ENCODE data around the gene CD47.

CD47 gene

DNA sequence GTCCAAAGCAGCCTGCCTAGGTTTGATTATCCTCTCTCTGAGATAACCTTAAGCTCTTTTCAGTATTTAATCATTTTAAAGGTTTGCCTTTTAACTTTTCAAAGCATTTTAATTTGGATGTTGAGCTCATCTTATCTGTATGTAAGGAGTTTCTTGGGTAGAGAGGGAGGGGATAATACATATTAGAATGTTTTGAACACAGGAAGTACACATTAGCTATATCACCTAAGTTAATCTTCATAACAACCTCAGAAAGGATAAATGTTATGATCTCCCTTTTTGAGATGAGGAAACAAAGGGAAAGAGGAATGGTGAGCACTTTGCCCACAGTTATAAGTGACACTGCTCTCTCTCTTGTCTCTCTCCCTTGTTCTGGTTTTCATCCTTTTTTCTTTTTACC lies 2.2 kb upstream of the CD47 start:
- no peaks in the 10 kb centered on the region for H3K9me3 ChIP-seq (ENCODE audit: severe bottlenecking)
- H3K27ac ChIP-seq (ENCODE audit: poor library complexity, severe bottlenecking) = no peak overlapping the region
- no peak overlapping the region for H3K4me3 ChIP-seq (ENCODE audit: severe bottlenecking)
- no peaks in the 10 kb centered on the region for H3K27me3 ChIP-seq (ENCODE audit: insufficient read depth, poor library complexity, severe bottlenecking)
- ATAC-seq (ENCODE audit: low read depth) (no peak), DNase-seq (ENCODE audit: low spot score) (no peak)
- H3K4me1 ChIP-seq (ENCODE audit: insufficient read depth, poor library complexity, severe bottlenecking) = peaks cover 9% of the 10 kb centered on the region
- TF ChIP-seq, protein P1, sequence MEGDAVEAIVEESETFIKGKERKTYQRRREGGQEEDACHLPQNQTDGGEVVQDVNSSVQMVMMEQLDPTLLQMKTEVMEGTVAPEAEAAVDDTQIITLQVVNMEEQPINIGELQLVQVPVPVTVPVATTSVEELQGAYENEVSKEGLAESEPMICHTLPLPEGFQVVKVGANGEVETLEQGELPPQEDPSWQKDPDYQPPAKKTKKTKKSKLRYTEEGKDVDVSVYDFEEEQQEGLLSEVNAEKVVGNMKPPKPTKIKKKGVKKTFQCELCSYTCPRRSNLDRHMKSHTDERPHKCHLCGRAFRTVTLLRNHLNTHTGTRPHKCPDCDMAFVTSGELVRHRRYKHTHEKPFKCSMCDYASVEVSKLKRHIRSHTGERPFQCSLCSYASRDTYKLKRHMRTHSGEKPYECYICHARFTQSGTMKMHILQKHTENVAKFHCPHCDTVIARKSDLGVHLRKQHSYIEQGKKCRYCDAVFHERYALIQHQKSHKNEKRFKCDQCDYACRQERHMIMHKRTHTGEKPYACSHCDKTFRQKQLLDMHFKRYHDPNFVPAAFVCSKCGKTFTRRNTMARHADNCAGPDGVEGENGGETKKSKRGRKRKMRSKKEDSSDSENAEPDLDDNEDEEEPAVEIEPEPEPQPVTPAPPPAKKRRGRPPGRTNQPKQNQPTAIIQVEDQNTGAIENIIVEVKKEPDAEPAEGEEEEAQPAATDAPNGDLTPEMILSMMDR (IDR thresholded peaks at IDR 0.05; ENCODE audit: poor library complexity, severe bottlenecking) = no peak
- no peaks in the 10 kb centered on the region for H3K36me3 ChIP-seq (ENCODE audit: low read depth)

DNA sequence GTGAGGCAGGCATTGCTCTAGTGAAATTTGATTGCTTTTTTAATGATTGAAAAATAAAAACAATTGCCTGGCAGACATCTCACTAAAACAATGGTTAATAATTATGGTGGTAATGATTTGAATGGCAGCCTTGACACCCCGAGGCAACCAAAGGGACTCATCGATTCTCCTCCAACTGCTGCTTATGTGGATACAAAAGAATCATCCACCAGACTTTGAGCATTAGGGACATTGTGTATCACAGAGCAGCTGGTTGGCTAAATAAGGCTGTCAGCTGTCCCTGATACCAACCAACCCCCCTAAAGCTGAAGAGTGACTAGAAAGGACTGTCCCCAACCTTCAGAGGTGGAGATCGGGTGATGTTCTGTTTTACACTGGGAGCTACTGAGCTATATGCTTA lies 1.7 kb upstream of the CD47 start:
- H3K4me3 ChIP-seq (ENCODE audit: severe bottlenecking) = no peak overlapping the region
- H3K9me3 ChIP-seq (ENCODE audit: severe bottlenecking) = no peaks in the 10 kb centered on the region
- TF ChIP-seq, protein P1 (IDR thresholded peaks at IDR 0.05; ENCODE audit: poor library complexity, severe bottlenecking) = no peak
- H3K4me1 ChIP-seq (ENCODE audit: insufficient read depth, poor library complexity, severe bottlenecking) = peaks cover 9% of the 10 kb centered on the region
- H3K27ac ChIP-seq (ENCODE audit: poor library complexity, severe bottlenecking) = no peak overlapping the region
- DNase-seq (ENCODE audit: low spot score) = no peak
- H3K36me3 ChIP-seq (ENCODE audit: low read depth) = no peaks in the 10 kb centered on the region
- H3K27me3 ChIP-seq (ENCODE audit: insufficient read depth, poor library complexity, severe bottlenecking) = no peaks in the 10 kb centered on the region
- no peak for ATAC-seq (ENCODE audit: low read depth)

DNA sequence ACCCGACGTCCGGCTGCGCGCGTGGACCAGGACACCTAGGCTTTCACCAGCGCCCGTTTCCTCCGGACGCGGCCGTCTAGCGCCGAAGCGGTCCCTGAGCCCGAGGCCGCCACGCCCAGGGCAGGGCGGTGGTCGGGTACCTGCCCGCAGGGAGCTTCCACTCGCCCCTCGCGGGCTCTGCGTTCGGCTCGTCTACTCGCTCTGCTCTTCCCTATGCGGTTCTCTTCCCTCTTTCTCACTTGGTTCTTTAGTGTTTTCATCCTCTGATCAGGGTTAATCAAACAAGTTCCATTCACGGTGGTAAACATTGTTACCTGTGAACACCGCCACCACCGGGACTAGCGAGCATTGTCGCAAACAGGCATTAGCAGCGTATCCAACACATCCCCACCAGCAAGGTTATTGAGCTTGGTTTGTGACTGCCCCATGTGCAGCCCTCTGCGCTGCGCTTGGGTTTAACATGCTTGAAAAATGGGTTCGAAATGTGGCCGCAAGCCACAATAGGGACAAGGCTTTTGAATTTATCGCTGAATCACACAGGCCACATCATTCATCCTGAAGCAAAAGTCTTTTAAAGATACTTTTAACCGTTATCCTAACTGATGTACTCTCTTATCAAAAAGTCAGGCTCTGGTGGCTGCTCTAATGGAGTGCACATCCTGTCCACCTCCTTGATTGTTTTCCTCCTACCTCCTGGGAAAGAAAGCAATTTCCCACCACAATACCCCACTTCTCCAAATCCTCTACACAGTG lies 843 bp upstream of the CD47 start:
- ATAC-seq (ENCODE audit: low read depth) = no peak
- Histone ChIP-seq H3K36me3 (ENCODE audit: low read depth) (no peaks in the 10 kb centered on the region), H3K4me1 (ENCODE audit: insufficient read depth, poor library complexity, severe bottlenecking) (peaks cover 9% of the 10 kb centered on the region), H3K4me3 (ENCODE audit: severe bottlenecking) (peak overlapping the region; percentile 83), H3K9me3 (ENCODE audit: severe bottlenecking) (no peaks in the 10 kb centered on the region), H3K27ac (ENCODE audit: poor library complexity, severe bottlenecking) (peak overlapping the region; percentile 22), H3K27me3 (ENCODE audit: insufficient read depth, poor library complexity, severe bottlenecking) (no peaks in the 10 kb centered on the region)
- TF ChIP-seq, protein P1 (IDR thresholded peaks at IDR 0.05; ENCODE audit: poor library complexity, severe bottlenecking) = no peak
- DNase-seq (ENCODE audit: low spot score) = no peak

DNA sequence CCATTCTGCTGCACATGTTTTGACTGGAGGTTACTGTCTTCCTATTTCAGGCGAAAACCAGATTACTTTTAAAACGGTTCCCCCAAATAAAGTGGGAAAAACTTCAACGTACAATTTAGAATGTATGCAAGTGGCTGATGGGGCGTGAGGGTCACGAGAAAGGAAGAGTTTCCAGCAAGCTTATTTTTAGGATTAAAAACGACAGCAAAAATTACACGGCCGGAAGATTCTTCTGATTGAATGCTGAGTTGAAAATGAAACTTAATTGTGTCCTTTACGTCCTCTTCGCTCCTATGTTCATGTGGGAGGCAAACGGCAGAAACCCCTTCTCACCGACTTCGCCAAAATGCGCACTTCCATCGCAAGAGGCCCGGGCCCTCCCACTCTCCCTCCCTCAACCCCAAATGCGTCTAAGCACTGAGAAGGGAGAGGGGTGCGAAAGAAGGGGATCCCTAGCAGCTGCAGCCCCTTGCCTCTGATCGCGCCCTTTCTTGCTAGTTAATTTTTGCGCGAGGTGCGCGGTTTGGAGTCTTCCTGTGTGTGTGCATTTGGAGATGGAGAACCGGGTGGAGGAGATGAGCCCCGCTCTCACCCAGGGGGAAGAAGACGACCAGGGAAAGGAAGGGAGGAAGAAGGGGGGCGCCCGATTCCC lies 656 bp downstream of the CD47 start:
- ATAC-seq (ENCODE audit: low read depth) (peak; percentile 59), DNase-seq (ENCODE audit: low spot score) (no peak)
- no peaks in the 10 kb centered on the region for H3K9me3 ChIP-seq (ENCODE audit: severe bottlenecking)
- peak overlapping the region; percentile 22 for H3K27ac ChIP-seq (ENCODE audit: poor library complexity, severe bottlenecking)
- H3K27me3 ChIP-seq (ENCODE audit: insufficient read depth, poor library complexity, severe bottlenecking) = no peaks in the 10 kb centered on the region
- TF ChIP-seq, protein P1 (IDR thresholded peaks at IDR 0.05; ENCODE audit: poor library complexity, severe bottlenecking) = no peak
- H3K36me3 ChIP-seq (ENCODE audit: low read depth) = no peaks in the 10 kb centered on the region
- H3K4me3 ChIP-seq (ENCODE audit: severe bottlenecking) = peak overlapping the region; percentile 83
- peaks cover 6% of the 10 kb centered on the region for H3K4me1 ChIP-seq (ENCODE audit: insufficient read depth, poor library complexity, severe bottlenecking)

DNA sequence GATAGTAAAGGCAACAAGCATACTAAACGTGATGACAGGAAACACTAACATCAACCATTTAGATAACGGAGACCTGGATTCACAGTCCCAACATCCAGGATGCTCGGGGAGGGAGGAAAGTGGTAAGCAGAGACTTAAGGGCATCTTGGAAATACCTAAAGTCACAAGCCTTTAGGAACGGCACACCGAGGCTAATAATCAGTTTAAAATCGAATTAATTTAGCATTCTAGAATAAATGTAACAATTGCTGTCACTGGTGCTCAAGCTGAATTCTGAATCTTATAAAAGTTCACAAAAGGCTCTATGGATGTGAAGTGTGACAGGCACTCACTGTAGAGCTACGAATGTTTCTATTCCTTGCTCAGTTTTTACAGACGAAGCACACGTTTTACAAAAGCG lies 1.3 kb downstream of the CD47 start:
- no peak overlapping the region for H3K27ac ChIP-seq (ENCODE audit: poor library complexity, severe bottlenecking)
- TF ChIP-seq, protein P1 (IDR thresholded peaks at IDR 0.05; ENCODE audit: poor library complexity, severe bottlenecking) = no peak

More for the DNA sequence above, 1.3 kb downstream of the CD47 start:
- Histone ChIP-seq H3K4me3 (ENCODE audit: severe bottlenecking) (peak overlapping the region; percentile 83), H3K4me1 (ENCODE audit: insufficient read depth, poor library complexity, severe bottlenecking) (peaks cover 6% of the 10 kb centered on the region), H3K9me3 (ENCODE audit: severe bottlenecking) (no peaks in the 10 kb centered on the region), H3K27me3 (ENCODE audit: insufficient read depth, poor library complexity, severe bottlenecking) (no peaks in the 10 kb centered on the region), H3K36me3 (ENCODE audit: low read depth) (no peaks in the 10 kb centered on the region)
- no peak for DNase-seq (ENCODE audit: low spot score)
- ATAC-seq (ENCODE audit: low read depth) = no peak
